Effector memory CD8-positive, alpha-beta T cell (primary cell): ENCODE measurements around the gene MYOZ3.
A peak's percentile ranks its signal among the peaks of the same experiment; 100 is the strongest.

ENCODE experiments used
- ATAC-seq: fragments of 150-1000 bp; cut with Tn5 transposase; replicated peaks from 2 replicates; pipeline ENCODE4 v1.10.0; 2021; ENCODE audit warnings: mild to moderate bottlenecking, moderate library complexity
- DNase-seq, 3 experiments: peaks; one replicate each; pipeline ENCODE4 v3.0.0; 2021
- H3K27ac Mint-ChIP-seq, 2 donors: one replicate each; pipeline ENCODE4 v1.8.0; 2022; ENCODE audit warnings: mild to moderate bottlenecking in 2 of 2, mixed read lengths in 2 of 2, moderate library complexity in 2 of 2
- H3K27me3 Mint-ChIP-seq, 2 donors: one replicate each; pipeline ENCODE4 v1.8.0; 2022; ENCODE audit warnings: mixed read lengths in 2 of 2
- H3K36me3 Mint-ChIP-seq: one replicate; pipeline ENCODE4 v1.8.0; 2022; ENCODE audit warnings: mild to moderate bottlenecking, moderate library complexity, mixed read lengths; ENCODE audit not compliant: insufficient read depth
- H3K4me1 Mint-ChIP-seq, 2 donors: one replicate each; pipeline ENCODE4 v1.8.0; 2022; ENCODE audit warnings: low read depth in 2 of 2, mixed read lengths in 2 of 2
- H3K4me3 Mint-ChIP-seq, 2 donors: one replicate each; pipeline ENCODE4 v1.8.0; 2022; ENCODE audit warnings: mild to moderate bottlenecking in 2 of 2, mixed read lengths in 2 of 2, moderate library complexity in 2 of 2
- H3K9me3 Mint-ChIP-seq, 2 donors: one replicate each; pipeline ENCODE4 v1.8.0; 2022; ENCODE audit warnings: mixed read lengths in 2 of 2

Gene MYOZ3

DNA sequence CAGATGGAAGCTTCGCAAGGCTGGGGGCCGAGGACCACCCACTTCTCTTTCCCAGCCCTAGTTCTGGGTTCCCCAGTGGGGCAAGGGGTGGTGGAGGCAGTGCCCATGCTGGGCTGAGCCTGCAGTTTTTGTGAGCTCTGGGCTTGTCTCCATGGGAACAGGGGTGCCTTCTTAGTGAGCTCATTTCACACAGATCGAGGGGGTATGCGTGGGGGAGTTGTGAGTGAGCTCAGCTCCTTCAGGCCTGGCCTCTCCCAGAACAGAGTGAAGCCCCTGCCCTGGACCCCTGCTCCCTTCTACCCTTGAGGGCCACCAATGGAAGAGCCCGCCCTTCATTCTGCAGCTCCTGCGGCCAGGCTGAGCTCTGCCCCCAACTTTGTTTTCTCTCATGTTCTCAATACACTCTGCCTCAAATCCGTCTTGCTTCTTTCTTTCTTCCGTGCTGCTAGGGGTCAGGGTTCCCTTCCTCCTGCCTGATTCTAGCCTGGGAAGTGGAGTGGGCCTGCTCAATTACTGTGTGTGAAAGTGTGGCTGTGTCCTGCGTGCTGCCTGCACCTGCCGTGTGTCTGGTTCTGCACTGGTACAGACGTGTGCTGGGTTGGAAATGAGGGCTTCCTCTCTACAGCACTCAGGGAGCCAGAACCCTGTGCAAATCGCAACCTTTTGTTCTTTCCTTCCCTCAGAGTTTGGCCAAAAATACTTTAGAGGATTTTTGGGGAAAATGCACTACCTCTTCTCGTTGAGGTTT is 9.0 kb upstream of the MYOZ3 start:
- ATAC-seq (no peak), DNase-seq (no peak)
- no peak overlapping the region for H3K4me3 Mint-ChIP-seq
- no peaks in the 10 kb centered on the region for H3K9me3 Mint-ChIP-seq
- H3K27me3 Mint-ChIP-seq, result peaks cover 5 to 16% of the 10 kb centered on the region in 2 donors
- peaks cover under 1 to 1% of the 10 kb centered on the region in 2 donors for H3K4me1 Mint-ChIP-seq
- H3K27ac Mint-ChIP-seq, result no peak overlapping the region
- no peaks in the 10 kb centered on the region for H3K36me3 Mint-ChIP-seq

DNA sequence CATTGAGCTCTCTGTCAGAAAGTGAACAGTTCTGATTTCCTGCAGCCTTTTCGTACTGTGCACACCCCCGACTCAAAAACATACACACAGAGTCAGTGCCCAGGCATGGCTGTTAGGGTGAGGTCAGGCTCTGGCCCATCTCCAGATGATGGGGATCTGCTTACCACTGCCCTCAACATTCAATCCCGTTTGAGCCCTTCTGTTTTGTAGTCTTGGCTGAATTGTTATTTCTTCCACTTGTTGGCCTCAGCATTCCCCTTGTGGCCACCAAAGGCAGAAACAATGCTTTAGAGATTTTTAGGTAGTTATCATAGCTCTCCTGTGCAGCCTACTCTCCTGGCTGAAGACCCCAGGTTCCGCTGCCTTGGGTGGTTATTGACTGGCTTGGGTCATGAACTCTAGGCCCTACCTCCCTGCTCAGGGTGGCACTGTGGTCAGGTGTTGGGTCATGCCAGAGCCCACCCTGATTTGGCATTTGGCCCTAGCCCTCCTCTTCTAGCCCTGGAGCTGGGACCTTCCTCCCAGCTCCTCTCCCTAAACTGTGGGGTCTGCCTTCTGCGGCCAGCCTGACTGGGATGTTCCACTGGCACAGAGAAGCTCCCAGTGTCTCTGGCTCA is 7.8 kb upstream of the MYOZ3 start:
- no peaks in the 10 kb centered on the region for H3K36me3 Mint-ChIP-seq
- DNase-seq (no peak), ATAC-seq (no peak)
- no peak overlapping the region for H3K27ac Mint-ChIP-seq
- H3K4me3 Mint-ChIP-seq, result no peak overlapping the region
- H3K27me3 Mint-ChIP-seq, result peaks cover 0 to 8% of the 10 kb centered on the region in 2 donors
- H3K4me1 Mint-ChIP-seq, result peaks cover 7 to 8% of the 10 kb centered on the region in 2 donors
- no peaks in the 10 kb centered on the region for H3K9me3 Mint-ChIP-seq

DNA sequence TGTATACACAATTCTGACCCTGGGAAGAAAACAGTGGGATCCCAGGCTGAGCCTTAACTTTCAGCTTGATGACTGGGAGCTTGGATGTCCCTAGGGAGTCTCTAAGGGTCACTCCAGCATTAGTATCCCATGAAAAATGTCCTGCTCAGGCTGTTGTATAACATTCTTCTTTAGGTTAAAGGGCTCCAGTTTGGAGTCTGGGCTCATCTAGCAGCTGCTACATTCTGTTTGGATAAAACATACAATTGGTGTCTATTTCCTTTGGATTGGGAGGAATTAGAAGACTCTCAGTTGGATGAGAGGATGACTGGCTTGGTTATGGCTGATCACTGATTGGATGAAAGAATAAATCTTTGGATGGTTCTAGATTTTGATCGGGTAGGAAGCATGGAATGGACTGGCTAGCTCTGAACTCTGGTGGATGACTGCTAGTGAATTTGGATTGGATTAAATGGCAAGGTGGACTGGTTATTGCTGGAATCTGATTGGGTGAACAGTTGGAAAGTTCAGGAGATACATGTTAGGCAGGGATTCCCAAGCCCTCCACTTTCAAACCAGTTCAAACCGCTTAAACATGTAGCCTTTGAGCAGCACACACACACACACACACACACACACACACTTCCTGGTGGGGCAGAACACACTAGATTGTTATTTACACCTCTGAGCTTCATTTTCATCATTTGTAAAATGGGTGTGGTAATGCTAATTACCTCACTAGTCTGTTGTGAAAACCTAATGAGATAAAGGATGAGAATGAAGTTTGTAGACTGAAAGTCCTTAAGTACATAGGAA is 7.1 kb upstream of the MYOZ3 start:
- no peaks in the 10 kb centered on the region for H3K9me3 Mint-ChIP-seq
- no peak for ATAC-seq
- H3K36me3 Mint-ChIP-seq, result no peaks in the 10 kb centered on the region
- no peak overlapping the region for H3K4me3 Mint-ChIP-seq
- no peak for DNase-seq
- peaks cover 0 to 2% of the 10 kb centered on the region in 2 donors for H3K27me3 Mint-ChIP-seq
- no peak overlapping the region for H3K27ac Mint-ChIP-seq
- peaks cover 7 to 8% of the 10 kb centered on the region in 2 donors for H3K4me1 Mint-ChIP-seq

DNA sequence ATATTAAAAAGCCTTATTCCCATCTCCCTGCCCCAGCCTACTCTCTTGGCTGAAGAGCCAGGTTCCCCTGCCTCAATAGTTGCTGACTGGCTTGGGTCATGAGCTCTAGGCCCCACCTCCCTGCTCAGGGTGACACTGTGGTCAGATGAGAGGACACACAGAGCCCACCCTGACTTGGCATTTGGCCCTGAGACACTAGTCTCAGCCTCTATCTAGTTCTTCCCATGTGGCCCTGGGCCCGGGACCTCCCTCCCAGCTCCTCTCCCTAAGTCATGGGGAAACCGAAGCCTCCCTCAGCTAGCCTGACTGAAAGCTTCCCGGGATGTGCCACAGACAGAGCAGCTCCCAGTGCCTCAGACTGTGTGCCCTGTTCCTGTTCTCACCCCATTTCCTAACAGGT is 5.8 kb upstream of the MYOZ3 start:
- Mint-ChIP-seq H3K4me1 (peaks cover 7 to 8% of the 10 kb centered on the region in 2 donors), H3K9me3 (no peaks in the 10 kb centered on the region), H3K4me3 (peak overlapping the region; percentile 77), H3K27me3 (peaks cover 0 to 5% of the 10 kb centered on the region in 2 donors), H3K36me3 (no peaks in the 10 kb centered on the region), H3K27ac (no peak overlapping the region)
- ATAC-seq, result no peak
- no peak for DNase-seq

DNA sequence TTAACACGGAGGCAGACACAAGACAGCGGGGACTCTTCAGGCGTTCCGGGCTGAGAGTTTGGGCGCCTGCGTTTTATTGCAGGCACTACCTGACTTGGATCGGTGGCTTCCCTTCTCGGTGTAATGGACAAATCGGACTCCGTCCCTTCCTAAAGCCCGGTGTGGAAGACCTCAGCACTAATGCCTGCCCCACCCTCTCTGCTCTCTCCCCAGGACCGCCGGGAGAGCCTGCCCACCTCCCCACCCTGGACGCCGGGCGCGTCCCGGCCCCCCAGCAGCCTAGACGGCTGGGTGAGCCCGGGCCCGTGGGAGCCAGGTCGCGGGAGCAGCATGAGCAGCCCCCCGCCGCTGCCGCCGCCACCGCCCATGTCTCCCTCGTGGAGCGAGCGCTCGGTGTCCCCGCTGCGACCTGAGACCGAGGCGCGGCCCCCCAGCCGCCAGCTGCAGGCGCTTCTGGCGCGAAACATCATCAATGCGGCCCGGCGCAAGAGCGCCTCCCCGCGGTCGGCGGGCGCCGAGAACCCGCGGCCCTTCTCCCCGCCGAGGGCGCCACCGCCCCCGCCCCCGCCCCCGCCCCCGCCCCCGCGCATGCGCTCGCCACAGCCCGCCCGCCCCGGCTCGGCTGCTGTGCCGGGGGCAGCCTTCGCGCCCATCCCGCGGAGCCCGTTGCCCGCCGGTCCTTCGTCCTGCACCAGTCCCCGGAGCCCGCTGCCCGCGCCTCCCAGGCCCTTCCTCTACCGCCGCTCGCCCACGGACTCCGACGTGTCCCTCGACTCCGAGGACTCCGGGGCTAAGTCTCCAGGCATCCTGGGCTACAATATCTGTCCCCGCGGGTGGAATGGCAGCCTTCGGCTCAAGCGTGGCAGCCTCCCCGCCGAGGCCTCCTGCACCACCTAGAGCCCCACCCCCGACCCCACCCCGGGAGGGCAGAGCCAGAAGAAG is 4.6 kb upstream of the MYOZ3 start:
- Mint-ChIP-seq H3K27ac (peak overlapping the region in 1 of 2 donors; percentile 80), H3K4me1 (peaks cover 7 to 8% of the 10 kb centered on the region in 2 donors), H3K27me3 (peaks cover 6 to 18% of the 10 kb centered on the region in 2 donors), H3K4me3 (peak overlapping the region; percentile 77), H3K36me3 (no peaks in the 10 kb centered on the region), H3K9me3 (no peaks in the 10 kb centered on the region)
- DNase-seq (peak; percentile 76 to 87 (median 78)), ATAC-seq (peak; percentile 94)

DNA sequence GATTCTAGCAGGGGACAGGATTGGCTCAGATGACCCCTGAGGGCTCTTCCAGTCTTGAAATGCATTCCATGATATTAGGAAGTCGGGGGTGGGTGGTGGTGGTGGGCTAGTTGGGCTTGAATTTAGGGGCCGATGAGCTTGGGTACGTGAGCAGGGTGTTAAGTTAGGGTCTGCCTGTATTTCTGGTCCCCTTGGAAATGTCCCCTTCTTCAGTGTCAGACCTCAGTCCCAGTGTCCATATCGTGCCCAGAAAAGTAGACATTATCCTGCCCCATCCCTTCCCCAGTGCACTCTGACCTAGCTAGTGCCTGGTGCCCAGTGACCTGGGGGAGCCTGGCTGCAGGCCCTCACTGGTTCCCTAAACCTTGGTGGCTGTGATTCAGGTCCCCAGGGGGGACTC is 2.9 kb upstream of the MYOZ3 start:
- H3K9me3 Mint-ChIP-seq, result no peaks in the 10 kb centered on the region
- no peak overlapping the region for H3K27ac Mint-ChIP-seq
- ATAC-seq (no peak), DNase-seq (no peak)
- H3K4me1 Mint-ChIP-seq, result peaks cover 7 to 8% of the 10 kb centered on the region in 2 donors
- no peaks in the 10 kb centered on the region for H3K36me3 Mint-ChIP-seq
- H3K27me3 Mint-ChIP-seq, result peaks cover 17 to 34% of the 10 kb centered on the region in 2 donors
- H3K4me3 Mint-ChIP-seq, result peak overlapping the region in 1 of 2 donors; percentile 77

DNA sequence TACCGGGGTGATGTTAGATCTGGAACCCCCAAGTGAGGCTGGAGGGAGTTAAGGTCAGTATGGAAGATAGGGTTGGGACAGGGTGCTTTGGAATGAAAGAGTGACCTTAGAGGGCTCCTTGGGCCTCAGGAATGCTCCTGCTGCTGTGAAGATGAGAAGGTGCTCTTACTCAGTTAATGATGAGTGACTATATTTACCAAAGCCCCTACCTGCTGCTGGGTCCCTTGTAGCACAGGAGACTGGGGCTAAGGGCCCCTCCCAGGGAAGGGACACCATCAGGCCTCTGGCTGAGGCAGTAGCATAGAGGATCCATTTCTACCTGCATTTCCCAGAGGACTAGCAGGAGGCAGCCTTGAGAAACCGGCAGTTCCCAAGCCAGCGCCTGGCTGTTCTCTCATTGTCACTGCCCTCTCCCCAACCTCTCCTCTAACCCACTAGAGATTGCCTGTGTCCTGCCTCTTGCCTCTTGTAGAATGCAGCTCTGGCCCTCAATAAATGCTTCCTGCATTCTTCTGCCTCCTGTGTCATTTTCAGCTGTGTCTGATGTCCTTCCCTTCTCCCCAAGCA is 2.3 kb upstream of the MYOZ3 start:
- Mint-ChIP-seq H3K27ac (no peak overlapping the region), H3K36me3 (no peaks in the 10 kb centered on the region), H3K9me3 (no peaks in the 10 kb centered on the region), H3K4me1 (peaks cover 7 to 8% of the 10 kb centered on the region in 2 donors), H3K27me3 (peaks cover 17 to 36% of the 10 kb centered on the region in 2 donors), H3K4me3 (no peak overlapping the region)
- DNase-seq, result no peak
- ATAC-seq, result no peak

DNA sequence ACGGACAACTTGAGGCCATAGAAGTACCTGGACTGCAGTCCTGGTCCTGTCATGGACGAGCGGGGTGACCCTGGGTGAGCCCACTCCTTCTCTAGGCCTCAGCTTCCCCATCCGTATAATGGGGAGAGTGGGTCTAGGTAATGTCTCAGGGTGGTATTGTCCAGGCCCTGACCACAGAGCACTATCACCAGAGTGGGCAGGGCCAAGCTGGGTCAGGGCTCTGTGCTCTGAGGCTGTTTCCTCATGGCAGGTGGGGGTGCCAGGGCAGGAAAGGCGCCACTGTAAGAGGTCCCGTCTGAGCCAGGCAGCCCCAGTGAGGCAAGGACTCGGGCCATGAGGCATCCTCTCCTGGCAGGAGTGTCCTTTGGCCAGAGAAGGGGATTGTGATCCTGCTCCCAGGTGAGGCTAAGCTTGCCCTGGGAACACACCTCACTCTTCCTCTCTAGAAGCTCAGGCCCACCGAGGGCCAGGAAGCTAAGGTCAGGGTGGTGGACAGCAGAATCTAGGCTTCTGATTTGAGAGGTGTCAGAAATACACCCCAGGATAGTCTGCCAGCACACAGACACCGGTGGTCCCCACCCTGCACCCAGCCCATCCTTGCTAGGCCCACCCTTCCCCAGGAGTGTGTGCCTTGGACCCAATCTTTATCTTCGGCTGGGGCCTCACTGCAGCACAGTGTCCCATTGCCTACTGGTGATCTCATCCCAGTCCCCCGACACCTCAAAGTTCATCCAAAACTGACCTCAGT is 1.5 kb upstream of the MYOZ3 start:
- Mint-ChIP-seq H3K36me3 (no peaks in the 10 kb centered on the region), H3K4me1 (peaks cover 7% of the 10 kb centered on the region in 2 donors), H3K27ac (no peak overlapping the region), H3K27me3 (peaks cover 17 to 37% of the 10 kb centered on the region in 2 donors), H3K9me3 (no peaks in the 10 kb centered on the region), H3K4me3 (no peak overlapping the region)
- DNase-seq (no peak), ATAC-seq (no peak)

DNA sequence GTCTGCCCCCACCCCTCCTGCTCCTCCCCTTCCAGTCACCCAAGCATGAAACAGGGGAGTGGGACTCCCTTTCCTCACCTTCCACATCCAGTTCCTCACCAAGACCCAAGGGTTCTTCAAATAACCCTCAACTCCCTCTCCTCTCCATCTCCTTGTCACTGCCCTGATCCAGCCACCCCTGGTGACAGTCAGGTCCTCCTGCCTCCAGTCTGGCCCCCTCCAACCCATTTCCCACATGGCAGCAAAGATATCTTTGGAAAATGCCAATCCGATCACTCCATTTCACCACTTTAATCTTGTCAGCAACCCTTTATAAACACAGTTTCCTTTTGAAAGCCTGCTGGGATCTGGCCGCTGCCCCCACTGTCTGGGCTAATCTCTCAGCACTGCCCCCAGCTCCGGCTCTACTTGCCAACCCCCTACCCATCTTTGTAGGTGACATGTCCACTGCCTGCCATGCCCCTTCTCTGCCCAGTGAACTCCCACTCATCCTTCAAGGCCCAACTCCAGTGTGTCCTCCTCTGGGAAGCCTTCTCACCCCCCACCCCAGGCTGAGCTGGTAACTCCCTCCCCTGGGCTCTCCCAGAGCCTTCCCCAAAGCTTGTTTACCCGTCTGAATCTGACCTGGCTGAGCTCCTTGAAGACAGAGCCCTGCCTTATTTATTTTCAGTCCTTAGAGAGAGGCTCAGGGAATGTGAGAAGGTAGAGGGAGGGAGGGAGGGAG is 781 bp upstream of the MYOZ3 start:
- Mint-ChIP-seq H3K4me3 (no peak overlapping the region), H3K36me3 (no peaks in the 10 kb centered on the region), H3K27ac (no peak overlapping the region), H3K9me3 (no peaks in the 10 kb centered on the region), H3K4me1 (peaks cover 7% of the 10 kb centered on the region in 2 donors), H3K27me3 (peaks cover 17 to 44% of the 10 kb centered on the region in 2 donors)
- ATAC-seq (no peak), DNase-seq (no peak)

DNA sequence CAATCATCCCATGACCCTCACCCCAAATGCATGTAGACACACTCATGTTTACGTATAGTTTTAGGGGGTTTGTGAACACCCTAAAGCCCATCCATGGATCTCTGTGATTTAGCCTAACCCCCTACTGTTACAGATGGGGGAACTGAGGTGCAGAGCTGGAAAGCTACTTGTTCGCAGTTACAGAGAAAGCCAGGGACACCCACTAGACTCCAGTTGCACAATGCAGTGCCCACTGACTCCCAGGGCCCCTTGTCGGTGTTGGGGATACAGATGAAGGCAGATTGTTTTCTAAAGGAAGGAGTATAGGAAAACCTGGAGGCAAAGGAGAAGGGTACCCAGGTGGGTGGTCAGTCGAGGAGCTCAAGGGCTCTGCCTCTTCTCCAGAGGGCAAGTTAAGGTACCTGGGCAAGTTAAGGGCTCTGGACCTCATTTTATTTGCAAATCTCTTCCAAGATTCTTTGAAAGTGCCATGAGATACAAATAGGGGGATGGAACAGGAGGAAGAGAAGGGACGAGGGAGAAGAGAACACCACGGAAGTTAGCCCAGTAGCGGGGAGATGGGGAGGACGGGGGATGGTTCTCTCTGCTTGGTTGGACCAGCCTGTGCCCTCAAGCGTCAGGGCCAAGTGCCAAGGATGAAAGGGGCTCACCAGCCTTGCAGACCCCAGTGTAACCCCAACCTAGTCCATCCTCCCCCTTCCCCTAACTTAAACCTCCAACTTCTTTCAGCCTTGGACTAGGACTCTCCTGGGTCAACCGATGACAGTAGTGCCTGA is 958 bp downstream of the MYOZ3 start:
- H3K9me3 Mint-ChIP-seq, result no peaks in the 10 kb centered on the region
- no peaks in the 10 kb centered on the region for H3K36me3 Mint-ChIP-seq
- no peak overlapping the region for H3K27ac Mint-ChIP-seq
- H3K4me3 Mint-ChIP-seq, result no peak overlapping the region
- peaks cover 7% of the 10 kb centered on the region in 2 donors for H3K4me1 Mint-ChIP-seq
- peaks cover 17 to 45% of the 10 kb centered on the region in 2 donors for H3K27me3 Mint-ChIP-seq
- no peak for DNase-seq
- ATAC-seq, result no peak
